H9 (cell line): ENCODE data around the gene MXRA7. TPM values are rescaled to one million over a fixed set of nuclear protein-coding genes. Genes with fewer than 3 reads are reported as not detected.

ENCODE experiments used
- DNase-seq: peaks from one replicate; pipeline ENCODE4 v3.0.0-alpha.2; 2017
- H2AFZ ChIP-seq: one replicate; pipeline ENCODE4 v1.6.1; 2013; ENCODE audit warnings: mild to moderate bottlenecking, low read length, control low read depth, moderate library complexity
- H2AK5ac ChIP-seq: 2 replicates; pipeline ENCODE4 v1.6.1; 2013; ENCODE audit warnings: low read length, control low read depth, mixed read lengths; ENCODE audit not compliant: insufficient read length
- H2BK120ac ChIP-seq: one replicate; pipeline ENCODE4 v1.6.1; 2013; ENCODE audit warnings: low read depth, mild to moderate bottlenecking, low read length, control low read depth, inconsistent platforms; ENCODE audit not compliant: poor library complexity, severe bottlenecking
- H2BK12ac ChIP-seq: 2 replicates; pipeline ENCODE4 v1.6.1; 2013; ENCODE audit warnings: low read length, control low read depth, mixed read lengths, low read depth; ENCODE audit not compliant: insufficient read length
- H2BK15ac ChIP-seq: 2 replicates; pipeline ENCODE4 v1.6.1; 2013; ENCODE audit warnings: low read depth, low read length, control low read depth
- H2BK20ac ChIP-seq: one replicate; pipeline ENCODE4 v1.6.1; 2013; ENCODE audit warnings: low read depth, mild to moderate bottlenecking, low read length, control low read depth, inconsistent platforms; ENCODE audit not compliant: poor library complexity, severe bottlenecking
- H2BK5ac ChIP-seq: 2 replicates; pipeline ENCODE4 v1.6.1; 2013; ENCODE audit warnings: low read length, control low read depth, mixed read lengths; ENCODE audit not compliant: insufficient read length
- H3K14ac ChIP-seq: 2 replicates; pipeline ENCODE4 v1.6.1; 2013; ENCODE audit warnings: low read length, control low read depth; ENCODE audit not compliant: insufficient read depth
- H3K18ac ChIP-seq: 2 replicates; pipeline ENCODE4 v1.6.1; 2013; ENCODE audit warnings: low read depth, mild to moderate bottlenecking, mixed read lengths, low read length, control low read depth; ENCODE audit not compliant: insufficient read length
- H3K23ac ChIP-seq: 2 replicates; pipeline ENCODE4 v1.6.1; 2013; ENCODE audit warnings: low read length, control low read depth, mixed read lengths, low read depth; ENCODE audit not compliant: insufficient read length
- H3K23me2 ChIP-seq: 2 replicates; pipeline ENCODE4 v1.6.1; 2013; ENCODE audit warnings: low read depth, mild to moderate bottlenecking, mixed read lengths, low read length, control low read depth; ENCODE audit not compliant: insufficient read length, poor library complexity, severe bottlenecking
- H3K27ac ChIP-seq: 2 replicates; pipeline ENCODE4 v1.5.1; 2013; ENCODE audit warnings: low read length, control low read depth, mixed read lengths, low read depth; ENCODE audit not compliant: insufficient read length
- H3K27me3 ChIP-seq: 2 replicates; pipeline ENCODE4 v1.6.1; 2013; ENCODE audit warnings: low read length, control low read depth, inconsistent platforms; ENCODE audit not compliant: insufficient read depth
- H3K4ac ChIP-seq: 2 replicates; pipeline ENCODE4 v1.6.1; 2013; ENCODE audit warnings: low read depth, mild to moderate bottlenecking, control low read depth, inconsistent platforms, low read length, moderate library complexity
- H3K4me1 ChIP-seq: 2 replicates; pipeline ENCODE4 v1.6.1; 2013; ENCODE audit warnings: low read length, control low read depth, inconsistent platforms; ENCODE audit not compliant: insufficient read depth
- H3K4me2 ChIP-seq: 2 replicates; pipeline ENCODE4 v1.6.1; 2013; ENCODE audit warnings: low read length, control low read depth, mixed read lengths; ENCODE audit not compliant: insufficient read length, insufficient read depth
- H3K56ac ChIP-seq: 2 replicates; pipeline ENCODE4 v1.6.1; 2013; ENCODE audit warnings: low read depth, mild to moderate bottlenecking, mixed read lengths, low read length, control low read depth; ENCODE audit not compliant: insufficient read length
- H3K79me1 ChIP-seq: 2 replicates; pipeline ENCODE4 v1.6.1; 2013; ENCODE audit warnings: low read depth, mild to moderate bottlenecking, moderate library complexity, low read length, control low read depth, inconsistent platforms; ENCODE audit not compliant: insufficient read depth, poor library complexity, severe bottlenecking
- H3K79me2 ChIP-seq: 2 replicates; pipeline ENCODE4 v1.6.1; 2013; ENCODE audit warnings: low read length, control low read depth, inconsistent platforms; ENCODE audit not compliant: insufficient read depth
- H3K9ac ChIP-seq: 2 replicates; pipeline ENCODE4 v1.6.1; 2013; ENCODE audit warnings: low read length, control low read depth, mixed read lengths; ENCODE audit not compliant: insufficient read length; ENCODE audit errors: extremely low read depth
- H3K9me3 ChIP-seq: one replicate; pipeline ENCODE4 v1.6.1; 2013; ENCODE audit warnings: low read depth, low read length, inconsistent platforms; ENCODE audit not compliant: control insufficient read depth
- H3T11ph ChIP-seq: one replicate; pipeline ENCODE4 v1.6.1; 2013; ENCODE audit warnings: mild to moderate bottlenecking, low read length, control low read depth, inconsistent platforms
- H4K20me1 ChIP-seq: one replicate; pipeline ENCODE4 v1.6.1; 2013; ENCODE audit not compliant: control insufficient read depth, insufficient read length, insufficient read depth
- H4K5ac ChIP-seq: 2 replicates; pipeline ENCODE4 v1.6.1; 2013; ENCODE audit warnings: low read depth, mild to moderate bottlenecking, mixed read lengths, low read length, control low read depth; ENCODE audit not compliant: insufficient read length
- H4K8ac ChIP-seq: replicated peaks from 2 replicates; pipeline ENCODE4 v1.6.1; 2013; ENCODE audit warnings: low read length, control low read depth, mixed read lengths, low read depth; ENCODE audit not compliant: insufficient read length
- H4K91ac ChIP-seq: 2 replicates; pipeline ENCODE4 v1.6.1; 2013; ENCODE audit warnings: low read depth, mild to moderate bottlenecking, moderate library complexity, mixed read lengths, low read length, control low read depth; ENCODE audit not compliant: insufficient read length
- H3K27ac Mint-ChIP-seq, 3 experiments: 2 replicates in 2 of 3; 3 replicates in 1 of 3; pipeline ENCODE4 v1.8.0; 2020 to 2021; ENCODE audit warnings: mixed read lengths in 3 of 3, mild to moderate bottlenecking in 1 of 3, moderate library complexity in 1 of 3
- H3K27me3 Mint-ChIP-seq: 2 replicates; pipeline ENCODE4 v1.8.0; 2021; ENCODE audit warnings: low read depth, mild to moderate bottlenecking, moderate library complexity, mixed read lengths
- H3K36me3 Mint-ChIP-seq, 3 experiments: 2 replicates in 2 of 3; 3 replicates in 1 of 3; pipeline ENCODE4 v1.8.0; 2020 to 2021; ENCODE audit warnings: low read depth in 3 of 3, mixed read lengths in 3 of 3; ENCODE audit not compliant: insufficient read depth in 1 of 3
- H3K4me1 Mint-ChIP-seq, 2 experiments: 2 replicates each; pipeline ENCODE4 v1.8.0; 2020; ENCODE audit warnings: mixed read lengths in 2 of 2
- H3K4me3 Mint-ChIP-seq, 2 experiments: 2 replicates in 1 of 2; 3 replicates in 1 of 2; pipeline ENCODE4 v1.8.0; 2020 to 2021; ENCODE audit warnings: mild to moderate bottlenecking in 2 of 2, mixed read lengths in 2 of 2, moderate library complexity in 1 of 2
- H3K9me3 Mint-ChIP-seq, 2 experiments: 2 replicates in 1 of 2; 3 replicates in 1 of 2; pipeline ENCODE4 v1.8.0; 2020; ENCODE audit warnings: mild to moderate bottlenecking in 2 of 2, mixed read lengths in 2 of 2, moderate library complexity in 1 of 2
- CTCF ChIP-seq: fragments of 200-600 bp; sonication (generic); conservative IDR thresholded peaks from 3 replicates; pipeline ENCODE4 v1.8.0; 2021; ENCODE audit warnings: antibody characterized with exemption, mild to moderate bottlenecking
- WGBS: extraction: QIAGEN DNeasy Blood & Tissue Kit; methylation state at CpG from one replicate; pipeline ENCODE4 v1.1.7; 2013; ENCODE audit warnings: missing lambda C conversion rate, low lambda C conversion rate, mixed read lengths; ENCODE audit not compliant: insufficient read length; ENCODE audit errors: extremely low coverage; 5-methylcytosine and 5-hydroxymethylcytosine counted together
- total RNA-seq: library from RNA; stranded (reverse); gene quantifications from 2 replicates; pipeline ENCODE4 v1.2.1, GENCODE V29; 2021

The MXRA7 gene
- total RNA-seq, 1 experiment from 2014 or later, result 28.2 TPM

- no peak overlapping the region for H4K5ac ChIP-seq
- no peaks in the 10 kb centered on the region for H3K23me2 ChIP-seq
- peak overlapping the region; percentile 44 for H4K91ac ChIP-seq
- H3K4me1 Mint-ChIP-seq, result peaks cover 16 to 33% of the 10 kb centered on the region in 2 experiments
- no peak overlapping the region for H3K4me2 ChIP-seq
- no peaks in the 10 kb centered on the region for H4K20me1 ChIP-seq
- no peak overlapping the region for H2BK120ac ChIP-seq
- H3K23ac ChIP-seq, result no peak overlapping the region
- H3T11ph ChIP-seq, result no peak overlapping the region
- H3K27ac Mint-ChIP-seq, result 0 out of 7 replicates have a peak overlapping the region, but pooled peaks of 1 of the 3 experiments have one; percentile 82
- peaks cover 0 to 4% (median 0%) of the 10 kb centered on the region in 3 experiments; a peak in 1 of 7 replicates for H3K36me3 Mint-ChIP-seq
- no peak overlapping the region for H2BK5ac ChIP-seq
- no peak overlapping the region for H2BK12ac ChIP-seq
- H3K9me3 Mint-ChIP-seq, result no peaks in the 10 kb centered on the region; a peak in 1 of 5 replicates
- no peak overlapping the region for H2AK5ac ChIP-seq
- no peak overlapping the region; the same call in 1 of the 2 replicates for H3K14ac ChIP-seq
- no peak overlapping the region for H2BK20ac ChIP-seq
- DNase-seq, result no peak
- no peak overlapping the region for H3K9ac ChIP-seq
- no peak overlapping the region for H2AFZ ChIP-seq
- H4K8ac ChIP-seq, result no peak overlapping the region
- H3K79me2 ChIP-seq, result no peaks in the 10 kb centered on the region
- no peaks in the 10 kb centered on the region for H3K79me1 ChIP-seq
- H3K27me3 ChIP-seq, result no peaks in the 10 kb centered on the region
- H3K4ac ChIP-seq, result no peak overlapping the region
- no peak overlapping the region for H3K4me3 Mint-ChIP-seq
- H3K27ac ChIP-seq, result no peak overlapping the region
- peaks cover 3% of the 10 kb centered on the region; the same call in 1 of the 2 replicates for H3K4me1 ChIP-seq
- TF ChIP-seq CTCF, result no peak
- no peak overlapping the region for H3K18ac ChIP-seq
- H3K56ac ChIP-seq, result peak overlapping the region; percentile 51
- no peak overlapping the region for H2BK15ac ChIP-seq
- H3K9me3 ChIP-seq, result no peaks in the 10 kb centered on the region
- no CpG with 5 or more reads among the region's 12 CpGs for WGBS
- H3K27me3 Mint-ChIP-seq, result no peaks in the 10 kb centered on the region
Observed at GRCh38 chr17:76682296-76682695, 28.5 kb downstream of the MXRA7 start.
